Stimulated activated CD4-positive, alpha-beta T cell treated with anti-CD3 and anti-CD28 coated beads, Interleukin-2, amount 100 ng/mL, for 4 hours (primary cell): ENCODE data around the gene WDR62.

Experiments
- DNase-seq: peaks from one replicate; pipeline ENCODE4 v3.0.0-alpha.2; 2020; ENCODE audit warnings: low read depth

Gene WDR62

GRCh38 chr19:36054733-36055686, at the start of gene WDR62:
Gene WDR62, plus strand, starts transcription at chr19:36054897. Its CDS starts 75 bp downstream, at chr19:36054972.
- peak; percentile 92 for DNase-seq

GRCh38 chr19:36006955-36007354, 47.7 kb upstream of the WDR62 start:
- no peak for DNase-seq

GRCh38 chr19:36008336-36008978, 46.2 kb upstream of the WDR62 start, which contains the start of gene SYNE4:
Gene SYNE4, minus strand, starts transcription at chr19:36008813. Its CDS starts 132 bp downstream, at chr19:36008681.
- no peak for DNase-seq

- DNase-seq: no peak
Observed at GRCh38 chr19:36009220-36009619, 45.5 kb upstream of the WDR62 start.

- DNase-seq: no peak
Observed at GRCh38 chr19:36009633-36010379, 44.9 kb upstream of the WDR62 start.

GRCh38 chr19:36010402-36010801, 44.3 kb upstream of the WDR62 start:
- no peak for DNase-seq

- no peak for DNase-seq
Observed at GRCh38 chr19:36013280-36014011, 41.3 kb upstream of the WDR62 start.

- peak; percentile 97 for DNase-seq
Observed at GRCh38 chr19:36014012-36014924, 40.4 kb upstream of the WDR62 start, which contains the start of gene ALKBH6. Gene ALKBH6, minus strand, starts transcription at chr19:36014213. Its CDS starts 816 bp downstream, at chr19:36013397.

GRCh38 chr19:36019061-36019670, 35.5 kb upstream of the WDR62 start:
- DNase-seq: no peak

- DNase-seq: no peak
Observed at GRCh38 chr19:36023432-36023831, 31.3 kb upstream of the WDR62 start.

- no peak for DNase-seq
Observed at GRCh38 chr19:36025541-36025940, 29.2 kb upstream of the WDR62 start.

- no peak for DNase-seq
Observed at GRCh38 chr19:36026091-36026876, 28.4 kb upstream of the WDR62 start.

- DNase-seq: no peak
Observed at GRCh38 chr19:36027696-36028095, 27.0 kb upstream of the WDR62 start.

GRCh38 chr19:36028313-36029041, 26.2 kb upstream of the WDR62 start:
- DNase-seq: no peak

- DNase-seq: no peak
Observed at GRCh38 chr19:36030264-36031148, 24.2 kb upstream of the WDR62 start.

GRCh38 chr19:36031308-36031707, 23.4 kb upstream of the WDR62 start:
- no peak for DNase-seq
